NOMO-1 treated with DMSO at 0.1 percent for 48 hours (cell line): ENCODE results near the gene MRM3.
A peak's percentile ranks its signal among the peaks of the same experiment; 100 is the strongest.
"Not testable (repeated sequence)": the region's sequence is repeated elsewhere in the genome, so short reads cannot be mapped to it uniquely, and the experiment has no call there.

Experiments
- DNase-seq: peaks from one replicate; lab custom pipeline; 2025; ENCODE audit not compliant: unreplicated experiment; lab: John Stamatoyannopoulos, UW

The MRM3 gene

DNA sequence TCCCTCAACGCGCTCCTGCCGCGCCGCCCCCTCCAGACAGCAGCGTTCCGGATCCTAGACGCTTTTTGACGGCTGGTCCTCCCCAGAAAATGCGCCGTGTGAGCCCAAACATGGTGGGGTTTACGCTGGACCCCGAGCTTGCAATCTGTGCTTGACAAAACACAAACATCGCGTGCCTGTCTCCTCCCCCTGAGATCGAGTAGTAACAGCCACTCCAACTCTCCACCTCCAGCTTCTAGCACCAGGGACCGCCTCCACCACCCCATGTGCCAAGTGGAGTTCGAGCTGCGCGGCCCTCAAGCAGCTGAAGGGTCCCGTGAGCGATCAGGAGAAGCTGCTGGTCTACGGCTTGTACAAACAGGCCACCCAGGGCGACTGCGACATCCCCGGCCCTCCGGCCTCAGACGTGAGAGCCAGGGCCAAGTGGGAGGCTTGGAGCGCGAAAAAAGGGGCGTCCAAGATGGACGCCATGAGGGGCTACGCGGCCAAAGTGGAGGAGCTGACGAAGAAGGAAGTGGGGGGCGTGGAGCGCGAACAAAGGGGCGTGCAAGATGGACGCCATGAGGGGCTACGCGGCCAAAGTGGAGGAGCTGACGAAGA lies 29.4 kb upstream of the MRM3 start:
- peak; percentile 18 for DNase-seq

DNA sequence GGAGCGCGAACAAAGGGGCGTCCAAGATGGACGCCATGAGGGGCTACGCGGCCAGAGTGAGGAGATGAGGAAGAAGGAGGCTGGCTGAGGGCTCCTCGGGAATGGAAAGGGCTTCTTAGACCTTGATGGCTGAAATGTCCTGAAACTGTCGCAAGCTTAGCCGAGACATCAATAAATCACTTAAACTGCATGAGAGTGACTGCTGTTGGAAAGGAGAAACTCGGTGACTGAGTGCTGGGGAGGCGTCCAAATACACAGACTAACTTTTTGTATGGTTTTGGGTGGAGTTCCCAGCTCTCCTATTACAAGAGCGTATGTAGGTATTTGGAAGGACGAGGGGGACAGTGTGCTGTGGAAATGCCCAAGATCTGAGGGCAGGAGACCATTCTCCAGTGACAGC lies 28.7 kb upstream of the MRM3 start:
- peak; percentile 7 for DNase-seq

DNA sequence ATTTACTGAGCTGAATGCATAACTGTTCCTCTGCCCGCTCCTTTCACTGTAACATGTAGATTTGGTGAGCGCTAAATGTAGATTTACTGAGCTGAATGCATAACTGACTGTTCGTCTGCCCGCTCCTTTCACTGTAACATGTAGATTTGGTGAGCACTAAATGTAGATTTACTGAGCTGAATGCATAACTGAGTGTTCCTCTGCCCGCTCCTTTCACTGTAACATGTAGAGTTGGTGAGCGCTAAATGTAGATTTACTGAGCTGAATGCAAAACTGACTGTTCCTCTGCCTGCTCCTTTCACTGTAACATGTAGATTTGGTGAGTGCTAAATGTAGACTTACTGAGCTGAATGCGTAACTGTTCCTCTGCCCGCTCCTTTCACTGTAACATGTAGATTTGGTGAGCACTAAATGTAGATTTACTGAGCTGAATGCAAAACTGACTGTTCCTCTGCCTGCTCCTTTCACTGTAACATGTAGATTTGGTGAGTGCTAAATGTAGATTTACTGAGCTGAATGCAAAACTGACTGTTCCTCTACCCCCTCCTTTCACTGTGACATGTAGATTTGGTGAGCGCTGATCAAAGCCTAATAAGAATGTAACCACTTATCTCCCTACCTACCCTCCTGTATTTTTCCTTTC lies 26.7 kb upstream of the MRM3 start:
- DNase-seq, result not testable (repeated sequence)

DNA sequence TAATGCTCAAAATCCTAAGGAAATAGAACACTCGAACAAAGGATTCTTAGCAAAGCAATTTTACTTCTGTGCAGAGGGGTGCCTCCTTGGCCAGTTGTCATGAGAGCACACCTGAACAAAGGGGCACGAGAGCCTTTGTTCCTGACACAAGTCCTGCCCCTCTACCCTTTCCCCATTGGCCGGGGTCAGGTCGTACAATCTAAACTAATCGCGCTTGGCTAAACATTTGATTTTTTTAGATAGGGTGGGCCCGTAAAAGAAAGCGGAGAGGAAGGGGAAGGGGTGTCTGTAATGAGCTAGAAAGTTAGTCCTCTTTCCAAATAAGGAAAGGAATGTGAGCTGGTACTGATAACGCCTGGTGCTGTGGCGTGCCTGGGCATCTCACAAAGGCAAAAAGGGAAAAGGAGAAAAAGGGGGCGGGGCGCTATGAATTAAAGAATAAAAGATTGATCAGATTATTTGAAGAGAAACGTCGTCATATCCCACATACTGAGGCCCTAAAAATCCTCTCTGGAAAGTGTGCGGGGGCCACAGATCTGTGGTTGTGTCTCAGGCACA lies 26.1 kb upstream of the MRM3 start:
- DNase-seq, result not testable (repeated sequence)

DNA sequence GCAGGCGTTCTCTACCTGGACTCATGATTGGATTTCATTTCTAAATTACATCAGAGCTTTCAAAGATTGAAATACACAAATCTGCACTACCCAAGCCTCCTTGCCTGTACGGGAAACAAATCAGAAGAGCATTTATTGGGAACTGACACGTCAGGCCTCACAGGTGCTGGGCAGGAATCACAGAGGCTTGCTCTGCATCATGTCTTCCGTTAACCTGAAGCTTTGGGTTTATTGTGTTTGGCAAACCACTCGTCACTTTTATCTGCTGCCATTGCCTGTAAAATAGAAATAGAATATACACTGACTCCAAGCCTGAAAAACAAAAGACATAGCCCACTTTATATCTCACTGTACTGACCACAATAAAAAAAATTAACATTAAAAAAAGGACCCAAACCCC lies 22.2 kb upstream of the MRM3 start:
- DNase-seq, result no peak

DNA sequence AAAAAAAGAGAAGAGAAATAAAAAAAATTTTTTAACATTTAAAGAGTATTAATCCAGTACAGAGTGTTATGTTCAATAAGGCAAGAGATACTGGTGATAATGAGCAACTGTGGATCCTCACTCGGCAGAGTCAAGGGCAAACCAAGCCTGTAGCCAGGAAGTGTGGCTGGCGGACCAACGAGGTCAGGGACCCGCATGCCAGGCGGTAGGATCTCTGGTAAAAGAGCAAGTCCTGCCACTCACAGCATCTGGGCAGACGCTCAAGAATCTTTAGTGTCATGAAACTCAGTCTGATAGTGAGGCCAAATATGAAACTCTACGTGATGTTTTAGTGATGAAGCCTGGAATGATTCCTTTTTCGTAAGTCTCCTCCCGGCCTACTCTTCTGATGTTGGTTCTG lies 21.8 kb upstream of the MRM3 start:
- DNase-seq, result no peak

DNA sequence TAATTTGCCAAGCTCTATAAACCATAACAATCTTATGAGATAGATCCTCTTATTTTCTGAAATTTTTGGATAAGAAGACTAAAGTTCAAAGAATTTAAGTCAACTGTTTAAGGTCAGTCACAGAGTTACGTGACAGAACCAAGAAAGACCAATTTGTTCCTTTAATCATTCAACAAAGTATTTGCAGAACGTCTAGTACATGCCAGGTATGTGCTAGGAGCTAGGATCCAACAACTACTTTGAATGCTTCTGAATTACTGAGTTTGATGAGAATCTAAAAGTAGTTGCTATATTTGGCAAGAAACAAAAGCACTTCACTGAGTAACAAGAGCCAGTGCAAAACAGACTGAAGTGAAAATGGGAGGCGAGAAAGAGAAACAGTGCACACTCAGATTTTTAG lies 15.1 kb upstream of the MRM3 start:
- DNase-seq, result no peak

DNA sequence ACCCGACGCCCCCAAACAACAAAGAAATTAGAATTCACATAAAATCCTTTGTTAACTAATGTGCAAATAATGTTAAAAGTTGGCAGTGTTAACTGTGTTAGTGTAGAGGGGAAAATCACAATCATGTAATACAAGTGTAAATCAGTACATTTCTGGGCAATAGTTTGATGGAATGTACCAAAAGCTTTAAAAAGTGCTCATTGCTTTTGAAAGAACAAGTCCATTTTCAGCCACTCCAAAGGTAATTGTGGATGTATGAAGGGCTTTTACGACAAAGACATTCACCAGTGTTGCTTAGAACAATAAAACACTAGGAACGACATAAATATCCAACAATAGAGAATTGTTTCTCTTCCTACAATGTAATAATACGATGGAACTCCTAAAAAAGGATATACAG lies 9.1 kb upstream of the MRM3 start:
- no peak for DNase-seq

DNA sequence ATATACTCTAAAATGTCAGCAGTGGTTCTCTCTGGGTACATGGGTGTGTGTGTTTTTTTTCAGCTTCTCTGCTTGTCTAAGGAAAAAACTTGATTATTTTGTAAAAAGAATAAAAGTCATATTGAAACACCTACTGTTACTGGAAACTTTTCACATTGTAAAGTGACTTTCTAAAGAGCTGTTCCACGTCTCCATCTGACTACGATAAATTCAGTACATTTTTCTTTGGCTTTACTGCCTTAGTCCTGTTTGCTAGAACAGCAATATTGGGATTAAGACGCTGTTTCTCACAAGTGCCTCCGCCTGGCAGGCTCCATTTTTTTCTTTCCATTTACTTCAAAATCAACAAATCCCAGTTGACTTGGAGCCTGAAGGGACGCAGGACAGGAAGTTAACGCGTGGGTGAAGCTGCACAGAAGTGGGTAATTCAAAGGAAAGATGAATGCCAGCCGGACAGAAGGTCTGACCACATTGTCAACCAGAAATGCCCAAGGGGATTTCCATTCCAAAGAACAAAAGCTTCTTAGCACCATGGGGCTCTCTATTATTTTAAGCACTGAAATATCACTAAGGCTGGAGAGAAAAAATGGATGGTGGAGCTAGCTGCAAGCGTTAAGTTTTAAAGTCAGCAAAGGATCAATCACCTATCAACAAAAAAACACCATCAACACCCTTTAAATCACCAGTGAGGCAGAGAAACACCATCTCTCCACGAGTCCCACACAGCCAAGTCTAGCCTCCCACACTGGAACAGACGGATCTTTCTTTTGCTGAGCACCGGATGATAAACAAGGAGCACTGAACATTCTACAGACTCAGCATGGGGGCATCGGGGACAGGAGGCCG lies 8.5 kb upstream of the MRM3 start:
- DNase-seq, result no peak

DNA sequence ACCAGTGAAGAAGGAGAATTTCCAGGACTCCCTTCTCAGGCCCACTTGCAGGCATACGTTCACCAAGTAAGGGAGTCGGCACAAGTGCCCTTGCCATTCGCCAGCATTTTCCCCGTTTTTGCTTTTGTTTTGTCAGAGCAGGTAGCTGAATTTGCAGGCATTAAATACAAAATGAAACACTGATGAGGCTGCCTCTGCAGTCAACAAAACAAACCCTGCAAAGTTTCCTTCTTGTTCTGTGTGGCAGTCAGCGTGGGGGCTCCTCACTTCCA lies 7.9 kb upstream of the MRM3 start:
- no peak for DNase-seq

DNA sequence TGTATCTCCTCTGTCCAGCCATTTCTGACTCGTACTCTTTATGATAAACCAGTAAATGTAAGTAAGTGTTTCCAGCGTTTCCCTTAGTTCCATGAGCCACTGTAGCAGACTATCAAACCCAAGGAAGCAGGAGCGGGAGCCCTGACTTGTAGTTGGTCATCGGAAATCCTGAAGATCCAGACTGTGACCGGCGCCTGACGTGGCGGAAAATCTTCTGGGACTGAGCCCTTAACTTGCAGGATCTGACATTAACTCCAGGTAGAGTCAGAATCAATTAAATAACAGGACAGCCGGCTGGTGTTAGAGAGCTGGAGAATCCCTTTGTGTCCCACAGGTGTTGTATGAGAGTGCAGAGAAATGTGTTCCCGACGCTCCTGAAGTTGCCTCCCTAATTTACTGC lies 4.1 kb upstream of the MRM3 start:
- DNase-seq, result no peak

DNA sequence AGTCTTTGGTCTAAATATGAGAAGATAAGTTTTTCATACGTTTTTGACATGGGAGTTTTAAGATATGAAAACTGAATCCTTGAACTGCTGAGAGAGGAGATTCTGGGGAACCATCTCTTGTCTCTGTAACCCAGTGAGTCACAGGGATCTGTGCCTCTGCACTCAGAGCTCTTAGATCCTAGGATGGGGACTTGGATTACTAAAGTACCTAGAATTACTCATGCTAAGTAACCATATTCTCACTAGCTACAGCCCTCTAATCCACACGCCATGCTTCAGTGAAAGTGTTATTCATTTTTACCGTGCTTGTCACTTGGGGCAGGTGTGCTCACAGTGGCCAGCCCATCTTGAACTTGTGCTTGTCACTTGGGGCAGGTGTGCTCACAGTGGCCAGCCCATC lies 2.0 kb downstream of the MRM3 start:
- DNase-seq, result no peak

DNA sequence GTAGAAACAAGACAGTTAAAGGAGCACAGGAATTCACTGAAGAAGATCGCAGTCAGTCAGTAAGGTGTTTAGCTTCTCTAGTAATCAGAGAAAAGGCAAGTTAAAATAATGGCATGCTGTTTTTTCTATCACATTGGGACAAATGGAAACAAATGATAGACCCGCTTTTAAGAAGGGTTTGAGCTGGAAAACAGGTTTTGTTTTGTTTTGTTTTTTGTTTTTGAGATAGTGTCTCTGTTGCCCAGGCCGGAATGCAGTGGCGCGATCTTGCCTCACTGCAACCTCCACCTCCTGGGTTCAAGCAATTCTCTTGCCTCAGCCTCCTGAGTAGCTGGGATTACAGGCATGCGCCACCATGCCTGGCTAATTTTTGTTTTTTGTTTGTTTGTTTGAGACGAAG lies 3.7 kb downstream of the MRM3 start:
- DNase-seq, result not testable (repeated sequence)

DNA sequence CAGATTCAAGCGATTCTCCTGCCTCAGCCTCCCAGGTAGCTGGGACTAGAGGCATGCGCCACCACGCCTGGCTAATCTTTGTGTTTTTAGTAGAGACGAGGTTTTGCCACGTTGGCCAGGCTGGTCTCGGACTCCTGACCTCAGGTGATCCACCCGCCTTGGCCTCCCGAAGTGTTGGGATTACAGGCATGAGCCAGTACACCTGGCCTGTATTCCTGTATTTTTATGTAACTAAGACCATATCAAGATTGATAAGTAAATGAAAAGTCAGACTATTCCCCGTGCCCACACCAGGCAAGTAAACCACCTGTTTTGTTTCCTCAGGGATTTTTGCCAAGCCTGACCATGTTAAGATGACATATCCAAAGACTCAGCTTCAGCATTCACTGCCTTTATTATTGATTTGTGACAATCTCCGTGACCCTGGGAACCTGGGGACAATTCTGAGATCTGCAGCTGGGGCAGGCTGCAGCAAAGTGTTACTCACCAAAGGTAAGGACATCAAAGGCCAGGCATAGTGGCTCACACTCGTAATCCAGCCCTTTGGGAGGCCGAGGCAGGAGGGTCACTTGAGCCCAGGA lies 5.6 kb downstream of the MRM3 start:
- no peak for DNase-seq

DNA sequence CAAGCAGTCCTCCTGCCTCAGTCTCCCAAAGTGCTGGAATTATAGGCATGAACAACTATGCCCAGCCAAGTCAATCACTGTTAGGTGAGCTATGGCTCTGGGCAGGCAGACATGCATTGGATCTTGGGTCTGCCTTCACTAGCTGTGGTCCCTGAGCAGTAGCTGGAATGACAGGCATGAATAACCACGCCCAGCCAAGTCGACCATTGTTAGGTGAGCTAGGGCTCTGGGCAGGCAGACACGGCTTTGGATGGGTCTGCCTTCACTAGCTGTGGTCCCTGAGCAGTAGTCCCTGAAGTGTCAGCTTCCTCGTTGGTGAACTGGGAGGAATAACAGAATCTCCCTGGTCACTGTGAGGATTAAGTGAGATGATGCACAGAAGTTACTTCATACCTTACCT lies 6.4 kb downstream of the MRM3 start:
- no peak for DNase-seq

DNA sequence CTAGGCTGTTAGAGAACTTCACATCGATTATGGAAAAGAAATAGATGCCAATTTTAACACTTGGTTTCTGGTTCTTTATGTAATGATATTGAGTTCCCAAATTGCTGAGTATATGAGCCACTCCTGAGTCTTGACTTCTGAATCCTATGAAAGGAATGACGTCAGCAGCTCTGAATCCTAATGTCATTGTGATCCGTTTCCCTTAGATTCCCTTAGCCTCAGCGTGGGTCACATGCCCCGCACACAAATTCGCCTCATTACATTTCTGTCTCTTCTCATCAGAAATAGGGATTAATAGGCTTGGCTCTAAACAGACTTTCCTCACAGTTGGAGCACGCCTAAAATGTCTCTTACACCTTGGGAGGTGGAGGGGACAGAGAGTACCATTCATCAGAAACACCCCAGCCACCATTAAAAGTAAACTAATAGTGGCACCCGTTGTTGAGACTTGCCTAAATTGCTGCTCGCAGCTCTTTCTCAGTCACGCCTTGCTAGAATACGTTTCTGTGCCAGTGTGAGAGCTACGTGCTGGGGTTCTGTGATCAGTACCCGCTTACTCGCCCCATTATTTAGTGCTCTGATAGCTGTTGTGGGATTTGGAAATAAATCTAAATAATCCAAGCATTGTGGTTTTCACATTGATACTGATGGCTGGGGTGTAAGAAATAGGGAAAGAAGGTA lies 7.1 kb downstream of the MRM3 start:
- no peak for DNase-seq

DNA sequence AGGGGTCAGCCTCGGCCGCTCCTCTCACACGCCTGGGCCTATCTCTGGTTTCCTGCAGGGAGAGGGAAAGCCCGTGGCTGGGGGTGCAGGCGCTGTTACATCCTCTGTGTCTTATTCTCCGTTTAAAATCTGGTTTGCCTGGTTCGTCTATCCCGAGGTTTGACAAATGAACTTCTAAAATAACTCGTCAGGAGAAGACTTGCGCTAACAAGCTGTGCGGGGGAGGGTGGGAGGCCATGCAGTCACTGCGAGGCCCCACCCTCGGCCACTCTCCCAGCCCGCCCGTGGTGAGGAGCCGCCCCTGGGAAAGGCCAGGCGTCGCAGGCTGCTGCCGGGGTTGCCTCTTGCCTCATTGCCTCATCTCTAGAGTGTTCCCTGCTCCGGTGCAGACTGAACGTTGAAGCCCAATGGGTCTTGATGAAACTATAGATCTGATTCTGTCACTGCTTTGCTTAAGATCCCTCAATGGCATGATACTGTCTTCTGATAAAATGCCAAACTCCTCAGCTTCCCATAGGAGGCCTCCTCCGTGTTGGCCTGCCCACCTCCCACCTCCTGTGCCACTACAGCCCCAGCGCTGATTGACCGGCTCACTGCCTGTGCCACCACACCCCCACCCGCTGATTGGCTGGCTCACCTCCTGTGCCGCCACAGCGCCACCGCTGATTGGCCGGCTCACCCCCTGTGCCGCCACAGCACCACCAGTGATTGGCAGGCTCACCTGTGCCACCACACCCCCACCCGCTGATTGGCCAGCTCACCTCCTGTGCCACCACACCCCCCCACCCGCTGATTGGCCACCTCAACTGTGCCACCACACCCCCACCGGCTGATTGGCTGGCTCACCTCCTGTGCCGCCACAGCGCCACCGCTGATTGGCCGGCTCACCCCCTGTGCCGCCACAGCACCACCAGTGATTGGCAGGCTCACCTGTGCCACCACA lies 8.0 kb downstream of the MRM3 start:
- DNase-seq, result not testable (repeated sequence)

DNA sequence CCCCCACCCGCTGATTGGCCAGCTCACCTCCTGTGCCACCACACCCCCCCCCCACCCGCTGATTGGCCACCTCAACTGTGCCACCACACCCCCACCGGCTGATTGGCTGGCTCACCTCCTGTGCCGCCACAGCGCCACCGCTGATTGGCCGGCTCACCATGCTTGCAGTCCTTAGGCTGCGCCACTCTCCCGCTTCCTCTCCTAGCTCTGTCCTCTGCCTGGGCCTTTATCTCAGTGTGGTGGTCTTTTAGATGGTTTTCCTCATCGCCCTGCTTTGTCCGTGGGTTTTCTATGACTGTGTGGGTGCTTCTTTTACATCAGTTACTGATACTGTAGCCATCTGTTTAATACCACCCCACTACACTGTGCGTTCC lies 8.7 kb downstream of the MRM3 start:
- not testable (repeated sequence) for DNase-seq

DNA sequence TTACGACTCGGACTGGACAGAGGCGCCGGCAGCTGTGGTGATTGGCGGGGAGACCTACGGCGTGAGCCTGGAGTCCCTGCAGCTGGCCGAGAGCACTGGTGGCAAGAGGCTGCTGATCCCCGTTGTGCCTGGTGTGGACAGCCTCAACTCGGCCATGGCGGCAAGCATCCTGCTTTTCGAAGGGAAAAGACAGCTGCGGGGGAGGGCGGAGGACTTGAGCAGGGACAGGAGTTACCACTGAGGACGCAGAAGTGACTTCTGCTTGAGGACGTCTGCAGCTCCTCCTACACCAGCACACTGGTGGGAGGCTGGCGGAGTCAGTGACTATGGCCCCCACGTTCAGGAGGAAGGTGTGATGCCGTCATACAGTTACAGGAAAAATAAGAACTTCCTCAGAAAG lies 9.7 kb downstream of the MRM3 start:
- DNase-seq, result no peak

DNA sequence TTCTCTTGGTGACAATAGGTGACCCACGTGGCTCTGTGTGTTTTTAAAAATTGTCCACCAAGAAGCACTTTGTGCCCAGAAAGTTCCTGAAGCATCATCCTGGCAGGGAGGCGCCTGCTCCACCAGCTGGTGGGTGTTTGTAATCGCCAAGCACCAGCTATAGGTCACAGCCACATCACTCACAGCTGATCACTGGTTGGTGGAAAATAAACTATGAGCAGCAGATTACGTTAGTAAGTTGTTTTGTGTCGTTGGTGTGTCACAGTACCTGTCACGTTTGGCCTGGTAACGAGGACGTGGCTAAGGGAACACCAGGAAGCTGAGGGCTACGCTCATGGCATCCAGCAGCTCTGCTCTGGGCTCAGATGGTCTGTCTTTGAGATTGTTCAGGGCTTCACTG lies 10.1 kb downstream of the MRM3 start:
- DNase-seq, result no peak
